ENCODE measurements around the gene THSD4. TPM values are rescaled to one million over a fixed set of nuclear protein-coding genes. Genes with fewer than 3 reads are reported as not detected.

Gene THSD4
- total RNA-seq, 4 donors from 2014 or later = 23.0 to 68.5 (median 48.6) TPM

DNA sequence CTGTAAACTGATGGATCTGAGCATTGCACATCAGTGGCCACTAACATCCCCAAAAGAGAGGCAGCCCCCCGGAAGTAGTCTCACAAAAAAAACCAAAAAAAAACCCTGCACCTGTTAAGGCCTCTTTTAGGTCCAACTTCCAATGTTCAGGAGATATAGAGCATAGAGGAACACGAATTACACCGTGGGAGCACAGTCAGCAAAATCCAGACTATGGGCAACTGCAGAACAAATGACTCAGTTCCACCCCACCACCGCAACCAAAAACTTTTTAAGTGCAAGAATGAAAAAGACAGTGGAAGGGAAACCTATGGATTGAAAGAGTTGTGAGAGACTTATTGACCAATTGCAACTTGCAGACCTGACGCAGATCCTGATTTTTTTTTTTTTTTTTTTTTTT is 652.9 kb downstream of the THSD4 start:
- Histone ChIP-seq H3K27me3 (no peaks in the 10 kb centered on the region), H3K9me3 (no peaks in the 10 kb centered on the region), H3K4me1 (no peaks in the 10 kb centered on the region), H3K36me3 (no peaks in the 10 kb centered on the region), H3K4me3 (replicated peaks in 1 of 3) (no peak overlapping the region), H3K27ac (no peak overlapping the region)
- TF ChIP-seq POLR2A (IDR thresholded peaks at IDR 0.05) = no peak
- no peak for DNase-seq
- intact Hi-C loops (cut with DNase I) = no loop called here
- WGBS, 2 donors = 94 to 96% methylated on average over 5 of the region's 5 CpGs

GRCh38 chr15:71773206-71773859 is 658.1 kb downstream of the THSD4 start:
- Histone ChIP-seq H3K27me3 (no peaks in the 10 kb centered on the region), H3K27ac (no peak overlapping the region), H3K36me3 (no peaks in the 10 kb centered on the region), H3K4me1 (no peaks in the 10 kb centered on the region), H3K9me3 (no peaks in the 10 kb centered on the region), H3K4me3 (replicated peaks in 1 of 3) (no peak overlapping the region)
- TF ChIP-seq POLR2A (IDR thresholded peaks at IDR 0.05) = no peak
- no peak for TF ChIP-seq CTCF (IDR thresholded peaks at IDR 0.05)
- no peak for DNase-seq
- intact Hi-C loops (cut with DNase I) = no loop called here
- WGBS, 2 donors = 89 to 97% methylated on average over 1 of the region's 1 CpG

- no peak overlapping the region for H3K4me3 ChIP-seq (replicated peaks in 1 of 3)
- no peaks in the 10 kb centered on the region for H3K27me3 ChIP-seq
- H3K27ac ChIP-seq = no peak overlapping the region
- intact Hi-C loops (cut with DNase I) = no loop called here
- DNase-seq = no peak
- H3K4me1 ChIP-seq = peaks cover 0 to 8% of the 10 kb centered on the region in 2 donors
- no peak for TF ChIP-seq CTCF (IDR thresholded peaks at IDR 0.05)
- no peak for TF ChIP-seq POLR2A (IDR thresholded peaks at IDR 0.05)
- no peaks in the 10 kb centered on the region for H3K9me3 ChIP-seq
- H3K36me3 ChIP-seq = no peaks in the 10 kb centered on the region
Measured at GRCh38 chr15:71775856-71776255, 660.6 kb downstream of the THSD4 start.

- H3K9me3 ChIP-seq = no peaks in the 10 kb centered on the region
- DNase-seq = no peak
- TF ChIP-seq CTCF (IDR thresholded peaks at IDR 0.05) = no peak
- TF ChIP-seq POLR2A (IDR thresholded peaks at IDR 0.05) = no peak
- intact Hi-C loops (cut with DNase I) = no loop called here
- H3K27ac ChIP-seq = no peak overlapping the region
- no peaks in the 10 kb centered on the region for H3K27me3 ChIP-seq
- no peak overlapping the region for H3K4me3 ChIP-seq (replicated peaks in 1 of 3)
- no peaks in the 10 kb centered on the region for H3K36me3 ChIP-seq
- H3K4me1 ChIP-seq = peaks cover 0 to 8% of the 10 kb centered on the region in 2 donors
- 85 to 87% methylated on average over 3 of the region's 3 CpGs for WGBS, 2 donors
Measured at GRCh38 chr15:71776304-71776703, 661.0 kb downstream of the THSD4 start.

DNA sequence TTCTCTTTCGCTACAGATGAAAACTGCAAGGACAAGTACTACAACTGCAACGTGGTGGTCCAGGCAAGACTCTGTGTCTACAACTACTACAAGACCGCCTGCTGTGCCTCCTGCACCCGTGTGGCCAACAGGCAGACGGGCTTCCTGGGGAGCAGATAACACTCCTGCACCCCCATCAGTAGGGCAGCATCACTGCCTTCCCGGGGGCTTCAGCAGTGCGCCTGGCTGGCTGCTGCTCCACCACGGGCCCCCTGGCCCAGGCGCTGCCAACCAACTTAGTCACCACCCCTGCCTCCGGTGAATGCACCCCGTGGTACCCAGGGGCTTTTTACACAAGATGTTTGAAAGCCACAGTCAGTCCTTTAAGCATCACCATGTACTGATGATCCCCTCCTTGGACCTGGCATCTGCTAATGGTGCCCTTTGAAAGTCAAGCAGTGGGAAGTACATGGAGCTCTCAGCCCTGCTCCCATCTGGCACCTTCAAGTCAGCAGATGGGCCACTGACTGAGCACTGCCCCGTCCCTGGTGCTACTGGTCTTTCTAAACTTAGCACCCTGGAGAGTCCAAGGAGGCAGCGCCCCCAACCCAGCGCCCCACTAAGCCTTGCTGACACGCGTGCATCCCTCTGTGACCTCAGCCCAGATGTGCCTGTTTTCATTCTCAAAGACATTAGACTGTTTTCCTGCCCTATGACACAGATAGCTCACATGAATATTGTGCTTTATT is 662.1 kb downstream of the THSD4 start:
- peaks cover 0 to 8% of the 10 kb centered on the region in 2 donors for H3K4me1 ChIP-seq
- TF ChIP-seq POLR2A (IDR thresholded peaks at IDR 0.05) (no peak), CTCF (IDR thresholded peaks at IDR 0.05) (no peak)
- WGBS, 2 donors = 88 to 92% methylated on average over 14 to 16 of the region's 16 CpGs
- no peaks in the 10 kb centered on the region for H3K27me3 ChIP-seq
- no peak for DNase-seq
- no peak overlapping the region for H3K4me3 ChIP-seq (replicated peaks in 1 of 3)
- H3K27ac ChIP-seq = no peak overlapping the region
- H3K36me3 ChIP-seq = no peaks in the 10 kb centered on the region
- intact Hi-C loops (cut with DNase I) = no loop called here
- no peaks in the 10 kb centered on the region for H3K9me3 ChIP-seq

Measured in thyroid gland (tissue), 4 donors.